NK-92 treated with Interleukin-12 subunit alpha and Interleukin-12 subunit beta, amount 100 ng/mL, for 24 hours (cell line): ENCODE data around the gene SMYD4.
"Not testable (repeated sequence)": the region's sequence is repeated elsewhere in the genome, so short reads cannot be mapped to it uniquely, and the experiment has no call there.

ENCODE experiments used
- DNase-seq: peaks from one replicate; lab custom pipeline; 2025; lab: John Stamatoyannopoulos, UW

Gene SMYD4

DNA sequence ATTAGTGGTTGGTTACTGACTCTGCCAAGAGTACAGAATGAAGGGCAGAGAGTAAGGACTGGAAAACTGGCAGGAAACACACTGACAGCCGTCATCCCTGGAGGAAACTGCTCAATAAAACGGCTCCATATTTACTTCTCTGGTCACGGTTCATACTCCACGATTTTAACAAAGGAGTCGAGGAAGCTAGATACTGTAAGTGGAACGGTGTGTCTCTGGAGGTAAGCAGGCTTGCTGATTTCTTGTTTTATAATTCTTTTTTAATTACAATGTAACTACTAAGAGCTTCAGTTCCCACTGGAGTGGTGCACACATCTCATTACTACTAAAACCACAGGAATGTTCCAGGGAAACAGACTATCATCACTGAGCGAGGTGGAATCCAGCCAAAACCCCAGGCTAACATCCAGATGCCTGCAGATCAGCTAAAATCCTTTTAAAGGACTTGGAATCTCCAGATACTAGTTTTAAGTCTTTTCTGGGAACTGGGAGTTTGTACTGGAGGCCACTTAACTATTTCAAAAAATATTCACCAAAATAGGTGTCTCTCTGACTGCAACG lies 50.1 kb downstream of the SMYD4 start:
- DNase-seq = no peak

GRCh38 chr17:1776857-1777256 lies 52.8 kb downstream of the SMYD4 start:
- no peak for DNase-seq

DNA sequence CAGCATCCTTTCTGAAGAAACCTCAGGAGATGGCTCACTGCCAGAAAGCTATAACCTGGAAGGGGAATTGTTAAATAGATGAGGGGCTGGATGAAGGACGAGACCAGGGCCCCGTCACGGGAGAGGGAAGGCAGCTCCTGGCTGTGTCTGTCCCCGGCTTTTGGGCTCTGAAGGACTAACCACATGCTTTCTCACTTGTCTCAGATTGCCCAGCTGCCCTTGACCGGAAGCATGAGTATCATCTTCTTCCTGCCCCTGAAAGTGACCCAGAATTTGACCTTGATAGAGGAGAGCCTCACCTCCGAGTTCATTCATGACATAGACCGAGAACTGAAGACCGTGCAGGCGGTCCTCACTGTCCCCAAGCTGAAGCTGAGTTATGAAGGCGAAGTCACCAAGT lies 53.4 kb downstream of the SMYD4 start:
- DNase-seq = no peak

DNA sequence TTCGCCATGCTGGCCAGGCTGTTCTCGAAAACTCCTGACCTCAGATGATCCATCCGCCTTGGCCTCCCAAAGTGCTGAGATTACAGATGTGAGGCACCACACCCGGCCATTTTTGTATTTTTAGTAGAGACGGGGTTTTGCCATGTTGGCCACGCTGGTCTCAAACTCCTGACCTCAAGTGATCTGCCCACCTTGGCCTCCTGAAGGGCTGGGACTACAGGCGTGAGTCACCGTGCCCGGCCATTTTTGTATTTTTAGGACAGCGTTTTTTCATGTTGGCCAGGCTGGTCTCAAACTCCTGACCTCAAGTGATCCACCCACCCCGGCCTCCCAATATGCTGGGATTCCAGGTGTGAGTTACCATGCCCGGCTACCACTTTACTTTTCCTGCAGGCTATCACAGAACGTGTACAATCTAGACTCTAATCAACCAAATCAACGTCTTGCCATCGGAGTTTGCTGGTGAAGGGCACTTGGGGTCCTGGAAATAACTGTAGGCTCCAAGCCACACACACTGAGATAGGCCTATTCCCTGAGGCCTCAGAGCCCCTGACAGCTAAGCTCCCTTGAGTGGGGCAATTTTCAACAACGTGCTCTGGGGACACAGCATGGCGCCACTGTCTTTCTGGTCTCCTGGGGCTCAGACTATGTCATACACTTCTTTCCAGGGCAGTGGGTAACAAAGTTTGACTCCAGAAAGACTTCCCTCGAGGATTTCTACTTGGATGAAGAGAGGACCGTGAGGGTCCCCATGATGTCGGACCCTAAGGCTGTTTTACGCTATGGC lies 55.1 kb downstream of the SMYD4 start:
- no peak for DNase-seq

- no peak for DNase-seq
These were observed 56.0 kb downstream of the SMYD4 start for GRCh38 chr17:1773696-1774181.

DNA sequence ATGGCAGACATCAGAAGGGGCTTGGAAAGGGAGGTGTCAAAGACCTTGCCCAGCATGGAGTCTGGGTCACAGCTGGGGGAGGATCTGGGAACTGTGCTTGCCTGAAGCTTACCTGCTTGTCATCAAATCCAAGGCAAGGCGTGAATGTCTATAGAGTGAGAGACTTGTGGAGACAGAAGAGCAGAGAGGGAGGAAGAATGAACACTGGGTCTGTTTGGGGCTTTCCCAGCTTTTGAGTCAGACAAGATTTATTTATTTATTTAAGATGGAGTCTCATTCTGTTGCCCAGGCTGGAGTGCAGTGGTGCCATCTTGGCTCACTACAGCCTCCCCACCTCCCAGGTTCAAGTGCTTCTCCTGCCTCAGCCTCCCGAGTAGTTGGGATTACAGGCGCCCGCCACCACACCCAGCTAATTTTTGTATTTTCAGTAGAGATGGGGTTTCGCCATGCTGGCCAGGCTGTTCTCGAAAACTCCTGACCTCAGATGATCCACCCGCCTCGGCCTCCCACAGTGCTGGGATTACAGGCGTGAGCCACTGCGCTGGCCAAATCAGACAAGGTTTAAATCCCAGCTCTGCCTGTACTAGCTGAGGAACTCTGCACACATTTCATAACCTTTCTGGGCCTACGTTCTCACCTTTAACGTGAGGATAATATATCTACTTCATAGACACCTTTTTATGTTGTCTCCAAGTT lies 56.6 kb downstream of the SMYD4 start:
- DNase-seq = not testable (repeated sequence)

DNA sequence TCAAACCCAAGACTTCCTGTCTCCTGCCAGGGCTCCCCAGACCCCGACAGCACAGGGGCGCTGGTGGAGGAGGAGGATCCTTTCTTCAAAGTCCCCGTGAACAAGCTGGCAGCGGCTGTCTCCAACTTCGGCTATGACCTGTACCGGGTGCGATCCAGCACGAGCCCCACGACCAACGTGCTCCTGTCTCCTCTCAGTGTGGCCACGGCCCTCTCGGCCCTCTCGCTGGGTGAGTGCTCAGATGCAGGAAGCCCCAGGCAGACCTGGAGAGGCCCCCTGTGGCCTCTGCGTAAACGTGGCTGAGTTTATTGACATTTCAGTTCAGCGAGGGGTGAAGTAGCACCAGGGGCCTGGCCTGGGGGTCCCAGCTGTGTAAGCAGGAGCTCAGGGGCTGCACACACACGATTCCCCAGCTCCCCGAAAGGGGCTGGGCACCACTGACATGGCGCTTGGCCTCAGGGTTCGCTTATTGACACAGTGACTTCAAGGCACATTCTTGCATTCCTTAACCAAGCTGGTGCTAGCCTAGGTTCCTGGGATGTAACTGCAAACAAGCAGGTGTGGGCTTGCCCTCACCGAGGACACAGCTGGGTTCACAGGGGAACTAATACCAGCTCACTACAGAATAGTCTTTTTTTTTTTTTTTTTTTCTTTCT lies 59.8 kb downstream of the SMYD4 start:
- no peak for DNase-seq

DNA sequence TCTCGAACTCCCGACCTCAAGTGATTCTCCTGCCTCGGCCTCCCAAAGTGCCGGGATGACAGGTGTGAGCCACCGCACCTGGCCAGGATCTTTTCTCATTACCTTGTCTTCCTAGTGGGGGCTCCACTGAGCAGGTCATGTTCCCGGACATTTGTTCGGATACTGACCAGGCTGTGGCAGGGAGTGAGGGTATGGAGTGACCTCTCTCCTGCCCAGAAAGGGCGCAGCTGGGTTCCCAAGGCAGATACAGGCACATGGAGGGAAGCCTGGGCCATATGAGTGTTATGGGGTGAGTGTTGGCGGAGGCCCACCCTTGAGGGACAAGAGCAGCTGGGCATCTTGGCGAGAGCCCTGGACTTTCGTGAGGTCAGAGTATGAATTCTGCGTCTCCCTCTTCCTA lies 62.3 kb downstream of the SMYD4 start:
- no peak for DNase-seq

DNA sequence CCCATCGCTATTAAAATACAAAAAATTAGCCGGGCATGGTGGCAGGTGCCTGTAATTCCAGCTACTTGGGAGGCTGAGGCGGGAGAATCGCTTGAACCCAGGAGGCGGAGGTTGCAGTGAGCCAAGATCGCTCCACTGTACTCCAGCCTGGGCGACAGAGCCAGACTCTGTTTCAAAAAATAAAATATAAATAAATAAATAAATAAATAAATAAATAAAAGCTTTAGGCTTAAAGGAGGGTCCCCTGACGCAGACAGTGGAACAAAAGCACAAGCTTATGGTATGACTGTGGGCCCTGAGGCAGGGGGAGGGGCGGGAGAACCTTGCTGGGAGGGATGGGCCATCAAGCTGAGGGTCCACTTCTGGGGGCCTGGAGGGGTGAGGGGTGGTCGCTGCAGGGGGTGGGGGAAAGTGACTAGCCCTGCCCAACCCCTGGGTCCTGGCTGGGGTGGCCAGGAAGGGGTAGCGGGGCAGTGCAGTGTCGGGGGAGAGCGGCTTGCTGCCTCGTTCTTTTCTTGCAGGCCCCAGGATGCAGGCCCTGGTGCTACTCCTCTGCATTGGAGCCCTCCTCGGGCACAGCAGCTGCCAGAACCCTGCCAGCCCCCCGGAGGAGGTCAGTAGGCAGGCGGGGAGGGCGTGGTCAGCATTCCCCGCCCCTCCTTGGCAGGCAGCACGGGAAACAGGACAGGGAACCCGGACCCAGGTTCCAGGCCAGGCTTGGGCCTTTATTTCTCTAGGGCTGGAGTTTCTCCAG lies 63.1 kb downstream of the SMYD4 start:
- DNase-seq = no peak

GRCh38 chr17:1765576-1765975 lies 64.1 kb downstream of the SMYD4 start:
- no peak for DNase-seq

- not testable (repeated sequence) for DNase-seq
These were observed 65.0 kb downstream of the SMYD4 start for GRCh38 chr17:1764705-1765104.

- DNase-seq = no peak
These were observed 65.4 kb downstream of the SMYD4 start for GRCh38 chr17:1764284-1764683.

DNA sequence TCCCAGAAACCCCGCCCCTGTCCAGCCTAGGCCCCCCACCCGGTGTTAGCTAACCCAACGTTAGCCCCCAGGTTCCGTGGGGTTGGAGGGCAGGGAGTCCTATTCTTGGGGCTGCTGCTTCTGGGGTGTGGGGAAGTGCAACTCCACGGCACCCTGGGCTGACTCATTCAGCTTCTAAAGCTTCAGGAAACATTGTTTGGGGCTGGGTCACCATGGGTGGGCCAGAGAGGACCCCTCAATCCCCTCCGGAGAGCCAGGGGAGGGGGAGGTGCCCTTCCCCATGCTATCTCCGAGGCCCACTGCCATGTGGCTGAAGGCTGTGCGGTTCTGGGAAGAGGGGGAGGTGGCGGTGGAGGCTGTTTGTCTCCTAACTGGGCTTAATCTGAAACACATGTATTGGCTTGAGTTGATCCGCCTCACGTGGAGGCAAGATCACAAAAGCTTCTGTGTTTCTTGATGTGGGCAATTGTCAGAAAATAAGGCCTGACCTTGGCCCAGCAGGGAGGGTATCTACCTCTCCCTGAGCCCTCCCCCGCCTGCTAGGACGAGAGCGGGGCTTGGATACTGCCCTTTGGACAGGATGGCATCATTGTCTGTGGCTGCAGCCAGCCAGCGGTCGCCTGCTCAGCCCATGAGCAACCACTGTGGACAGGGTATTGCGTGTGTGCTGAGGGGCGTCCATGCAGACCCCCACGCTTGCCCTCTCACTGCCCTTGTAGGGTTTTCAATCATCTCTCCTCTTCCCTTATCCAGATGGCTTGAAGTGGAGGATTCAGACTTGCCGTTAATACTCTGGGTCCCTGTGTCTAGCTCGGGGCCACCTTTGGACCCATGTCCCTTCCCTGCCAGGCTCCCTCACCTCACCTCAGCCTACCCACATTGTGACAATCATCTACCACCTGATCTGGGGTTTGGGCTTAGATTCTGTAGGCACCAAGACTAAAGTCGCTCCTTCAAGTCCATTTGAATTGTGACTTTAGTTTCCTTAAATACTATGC lies 66.5 kb downstream of the SMYD4 start:
- DNase-seq = no peak

DNA sequence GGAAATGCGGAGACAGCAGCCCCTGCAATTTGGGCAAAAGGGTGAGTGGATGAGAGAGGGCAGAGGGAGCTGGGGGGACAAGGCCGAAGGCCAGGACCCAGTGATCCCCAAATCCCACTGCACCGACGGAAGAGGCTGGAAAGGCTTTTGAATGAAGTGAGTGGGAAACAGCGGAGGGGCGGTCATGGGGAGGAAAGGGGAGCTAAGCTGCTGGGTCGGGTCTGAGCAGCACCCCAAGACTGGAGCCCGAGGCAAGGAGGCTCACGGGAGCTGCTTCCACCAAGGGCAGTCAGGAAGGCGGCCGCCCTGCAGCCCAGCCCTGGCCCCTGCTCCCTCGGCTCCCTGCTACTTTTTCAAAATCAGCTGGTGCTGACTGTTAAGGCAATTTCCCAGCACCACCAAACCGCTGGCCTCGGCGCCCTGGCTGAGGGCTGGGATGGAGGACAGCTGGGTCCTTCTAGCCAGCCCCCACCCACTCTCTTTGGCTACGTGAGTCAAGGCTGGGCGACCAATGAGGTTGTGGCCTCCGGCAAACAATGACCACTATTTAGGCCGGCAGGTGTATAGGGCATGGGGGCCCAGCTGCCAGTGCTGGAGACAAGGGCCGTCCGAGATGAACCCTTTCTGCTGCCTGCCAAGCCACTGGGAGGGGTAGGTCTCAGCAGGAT lies 67.3 kb downstream of the SMYD4 start:
- no peak for DNase-seq

DNA sequence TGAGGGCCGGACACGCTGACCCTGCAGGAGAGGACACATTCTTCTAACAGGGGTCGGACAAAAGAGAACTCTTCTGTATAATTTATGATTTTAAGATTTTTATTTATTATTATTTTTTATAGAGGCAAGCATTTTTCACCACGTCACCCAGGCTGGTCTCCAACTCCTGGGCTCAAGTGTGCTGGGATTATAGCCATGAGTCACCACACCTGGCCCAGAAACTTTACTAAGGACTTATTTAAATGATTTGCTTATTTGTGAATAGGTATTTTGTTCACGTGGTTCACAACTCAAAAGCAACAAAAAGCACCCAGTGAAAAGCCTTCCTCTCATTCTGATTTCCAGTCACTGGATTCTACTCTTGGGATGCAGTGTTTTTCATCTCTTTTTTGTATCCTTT lies 70.2 kb downstream of the SMYD4 start:
- DNase-seq = no peak

DNA sequence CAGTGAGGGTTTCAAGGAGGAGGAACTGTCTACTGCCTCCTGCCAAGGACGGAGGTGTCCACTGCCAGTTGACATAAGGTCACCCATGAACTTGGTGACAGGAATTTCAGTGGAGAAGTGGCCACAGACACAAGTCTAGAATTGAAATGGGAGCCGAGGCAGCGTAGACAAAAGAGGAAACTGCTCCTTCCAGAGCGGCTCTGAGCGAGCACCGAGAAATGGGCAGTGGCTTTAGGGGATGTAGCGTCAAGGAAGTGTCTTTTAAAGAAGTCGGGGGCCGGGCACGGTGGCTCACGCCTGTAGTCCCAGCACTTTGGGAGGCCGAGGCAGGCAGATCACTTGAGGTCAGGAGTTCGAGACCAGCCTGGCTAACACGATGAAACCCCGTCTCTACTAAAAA lies 70.9 kb downstream of the SMYD4 start:
- DNase-seq = no peak

GRCh38 chr17:1755827-1756262 lies 73.9 kb downstream of the SMYD4 start:
- DNase-seq = no peak

DNA sequence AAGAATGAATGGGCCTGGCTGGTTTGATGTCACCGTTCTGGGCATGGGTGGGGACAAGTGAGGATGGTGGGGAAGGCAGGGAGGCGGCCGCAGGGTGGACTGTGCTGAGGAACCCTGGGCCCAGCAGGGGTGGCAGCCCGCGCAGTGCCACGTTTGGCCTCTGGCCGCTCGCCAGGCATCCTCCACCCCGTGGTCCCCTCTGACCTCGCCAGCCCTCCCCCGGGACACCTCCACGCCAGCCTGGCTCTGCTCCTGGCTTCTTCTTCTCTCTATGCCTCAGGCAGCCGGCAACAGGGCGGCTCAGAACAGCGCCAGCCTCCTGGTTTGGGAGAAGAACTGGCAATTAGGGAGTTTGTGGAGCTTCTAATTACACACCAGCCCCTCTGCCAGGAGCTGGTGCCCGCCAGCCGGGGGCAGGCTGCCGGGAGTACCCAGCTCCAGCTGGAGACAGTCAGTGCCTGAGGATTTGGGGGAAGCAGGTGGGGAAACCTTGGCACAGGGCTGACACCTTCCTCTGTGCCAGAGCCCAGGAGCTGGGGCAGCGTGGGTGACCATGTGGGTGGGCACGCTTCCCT lies 74.4 kb downstream of the SMYD4 start:
- DNase-seq = no peak

- DNase-seq = no peak
These were observed 75.1 kb downstream of the SMYD4 start for GRCh38 chr17:1754430-1755112.
